Loucy (cell line): Measurements from ENCODE around the gene CD24.

Source experiments
- EZH2phosphoT487 ChIP-seq: fragments of 200-600 bp; IDR thresholded peaks from 2 replicates; pipeline ENCODE4 v1.6.1; 2018; ENCODE audit warnings: antibody characterized with exemption, mild to moderate bottlenecking, moderate library complexity, borderline replicate concordance
- TF ChIP-seq, protein P1 (sequence below): fragments of 200-600 bp; sonication (generic); conservative IDR thresholded peaks from 2 replicates; pipeline ENCODE4 v1.5.1; 2014; ENCODE audit warnings: mild to moderate bottlenecking, antibody characterized with exemption, low read length

DNA sequence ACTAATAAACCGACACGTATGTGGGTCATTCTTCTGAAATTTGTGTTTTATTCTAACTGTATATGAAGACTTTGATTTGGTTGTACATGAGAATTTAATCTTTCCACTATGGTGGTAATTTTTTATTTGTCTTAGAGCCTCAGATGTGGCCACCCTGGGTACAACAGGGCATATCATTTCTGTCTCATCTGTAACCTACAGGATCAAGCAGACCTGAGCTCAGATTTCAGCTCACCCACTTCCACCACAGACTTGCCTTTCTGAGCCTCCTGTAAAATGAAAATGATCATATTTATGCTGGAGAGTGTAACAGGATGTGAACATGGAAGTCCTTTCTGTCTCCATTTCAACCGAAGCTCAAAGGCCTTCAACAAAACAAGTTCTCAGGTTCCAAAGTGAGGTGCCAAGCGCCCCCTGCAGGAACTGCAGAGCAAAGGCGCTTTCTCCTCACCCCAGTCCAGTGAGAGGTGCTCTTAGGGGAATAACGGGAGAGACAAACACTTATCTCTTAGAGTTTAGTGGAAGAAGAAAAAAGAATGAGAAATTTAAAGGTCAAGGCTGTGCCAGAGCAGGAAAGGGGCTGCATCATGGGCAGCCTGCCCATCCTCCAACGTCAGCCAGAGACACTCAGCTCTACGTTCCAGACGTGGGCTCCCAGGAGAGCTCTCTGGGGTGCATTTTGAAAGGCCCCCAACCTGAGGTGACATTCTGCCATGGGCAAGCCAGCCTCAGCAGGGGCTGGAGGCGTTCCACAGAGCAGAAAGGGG, 23.0 kb upstream of the CD24 start:
- TF ChIP-seq, protein P1, sequence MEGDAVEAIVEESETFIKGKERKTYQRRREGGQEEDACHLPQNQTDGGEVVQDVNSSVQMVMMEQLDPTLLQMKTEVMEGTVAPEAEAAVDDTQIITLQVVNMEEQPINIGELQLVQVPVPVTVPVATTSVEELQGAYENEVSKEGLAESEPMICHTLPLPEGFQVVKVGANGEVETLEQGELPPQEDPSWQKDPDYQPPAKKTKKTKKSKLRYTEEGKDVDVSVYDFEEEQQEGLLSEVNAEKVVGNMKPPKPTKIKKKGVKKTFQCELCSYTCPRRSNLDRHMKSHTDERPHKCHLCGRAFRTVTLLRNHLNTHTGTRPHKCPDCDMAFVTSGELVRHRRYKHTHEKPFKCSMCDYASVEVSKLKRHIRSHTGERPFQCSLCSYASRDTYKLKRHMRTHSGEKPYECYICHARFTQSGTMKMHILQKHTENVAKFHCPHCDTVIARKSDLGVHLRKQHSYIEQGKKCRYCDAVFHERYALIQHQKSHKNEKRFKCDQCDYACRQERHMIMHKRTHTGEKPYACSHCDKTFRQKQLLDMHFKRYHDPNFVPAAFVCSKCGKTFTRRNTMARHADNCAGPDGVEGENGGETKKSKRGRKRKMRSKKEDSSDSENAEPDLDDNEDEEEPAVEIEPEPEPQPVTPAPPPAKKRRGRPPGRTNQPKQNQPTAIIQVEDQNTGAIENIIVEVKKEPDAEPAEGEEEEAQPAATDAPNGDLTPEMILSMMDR: peak; percentile 100
- TF ChIP-seq EZH2phosphoT487: no peak
